ENCODE results near the gene TRPC4AP. TPM values are rescaled to one million over a fixed set of nuclear protein-coding genes. Genes with fewer than 3 reads are reported as not detected.

The TRPC4AP gene
- total and polyA plus RNA-seq, 9 donors, result 30.5 to 51.8 (median 40.7) TPM

DNA sequence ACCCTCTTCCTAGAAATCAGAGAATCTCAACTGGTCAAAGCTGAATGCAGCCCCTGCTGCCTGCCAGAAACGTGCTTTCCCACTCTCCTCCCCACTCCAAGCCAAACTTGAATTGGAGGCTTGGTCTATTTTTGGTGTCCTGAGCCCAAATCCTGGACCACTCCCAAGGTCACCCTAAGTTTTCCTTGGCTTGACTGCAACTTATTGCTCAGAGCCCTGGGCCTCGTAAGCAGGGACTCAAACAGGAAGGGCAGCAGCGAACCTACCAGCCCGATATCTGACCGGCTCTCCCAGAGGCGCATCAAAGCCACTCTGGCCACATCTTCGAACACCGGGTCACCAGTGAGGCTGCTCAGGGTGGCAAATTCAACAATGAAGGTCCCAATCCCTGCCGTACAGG lies 41.9 kb upstream of the TRPC4AP start:
- TF ChIP-seq CTCF (IDR thresholded peaks at IDR 0.05) (no peak), POLR2A (IDR thresholded peaks at IDR 0.05) (no peak), EP300 (IDR thresholded peaks at IDR 0.05) (no peak)
- no peak overlapping the region for H3K4me3 ChIP-seq
- DNase-seq, result peak; percentile 66 to 81 (median 75)
- 11 to 43% (median 12%) methylated on average over 8 to 9 of the region's 9 CpGs for WGBS, 3 donors
- intact Hi-C loops (cut with DNase I), result loop anchor here in 1 of 4 donors (5.0 kb wide), 1 partner anchor 267 kb away; no protein-coding TSS in a partner anchor
- no peaks in the 10 kb centered on the region for H3K36me3 ChIP-seq
- H3K27ac ChIP-seq, result peak overlapping the region in 1 of 2 donors; percentile 76
- H3K9me3 ChIP-seq, result no peaks in the 10 kb centered on the region
- H3K27me3 ChIP-seq, result no peaks in the 10 kb centered on the region
- H3K4me1 ChIP-seq (ENCODE audit: insufficient read depth), result peaks cover 6% of the 10 kb centered on the region

DNA sequence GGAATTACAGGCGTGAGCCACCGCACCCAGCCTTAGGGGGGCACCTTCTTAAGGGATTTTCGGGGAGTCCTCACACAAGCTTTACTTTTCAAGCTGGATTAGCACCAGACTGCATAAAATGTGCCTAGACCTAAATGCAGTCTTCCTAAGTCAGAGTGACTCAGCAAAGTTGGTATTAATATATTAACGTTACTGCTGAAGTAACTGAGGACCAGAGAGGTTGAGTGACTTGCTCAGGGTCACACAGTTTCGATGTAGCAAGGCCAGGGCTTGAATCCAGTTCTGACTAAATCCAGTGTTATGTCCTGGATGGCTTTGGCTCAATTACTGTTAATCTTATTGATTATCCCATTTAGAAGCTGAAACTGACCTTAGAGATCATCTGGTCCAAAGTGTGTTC lies 41.1 kb upstream of the TRPC4AP start:
- Histone ChIP-seq H3K36me3 (no peaks in the 10 kb centered on the region), H3K27ac (no peak overlapping the region), H3K27me3 (no peaks in the 10 kb centered on the region), H3K4me3 (no peak overlapping the region), H3K4me1 (ENCODE audit: insufficient read depth) (peaks cover 6% of the 10 kb centered on the region), H3K9me3 (no peaks in the 10 kb centered on the region)
- TF ChIP-seq POLR2A (IDR thresholded peaks at IDR 0.05) (no peak), EP300 (IDR thresholded peaks at IDR 0.05) (no peak), CTCF (IDR thresholded peaks at IDR 0.05) (no peak)
- 81 to 85% (median 82%) methylated on average over 5 of the region's 5 CpGs for WGBS, 3 donors
- no peak for DNase-seq
- intact Hi-C loops (cut with DNase I), result loop anchor here in 1 of 4 donors (5.0 kb wide), 1 partner anchor 266 kb away; no protein-coding TSS in a partner anchor

- Histone ChIP-seq H3K9me3 (no peaks in the 10 kb centered on the region), H3K36me3 (no peaks in the 10 kb centered on the region), H3K27ac (no peak overlapping the region), H3K4me3 (no peak overlapping the region), H3K4me1 (ENCODE audit: insufficient read depth) (peaks cover 6% of the 10 kb centered on the region), H3K27me3 (no peaks in the 10 kb centered on the region)
- 92 to 93% (median 92%) methylated on average over 5 of the region's 5 CpGs for WGBS, 3 donors
- TF ChIP-seq CTCF (IDR thresholded peaks at IDR 0.05) (no peak), EP300 (IDR thresholded peaks at IDR 0.05) (no peak)
- intact Hi-C loops (cut with DNase I), result loop anchor here in 1 of 4 donors (5.0 kb wide), 1 partner anchor 266 kb away; no protein-coding TSS in a partner anchor
- no peak for DNase-seq
Measured at GRCh38 chr20:35133031-35133430, 40.4 kb upstream of the TRPC4AP start.

DNA sequence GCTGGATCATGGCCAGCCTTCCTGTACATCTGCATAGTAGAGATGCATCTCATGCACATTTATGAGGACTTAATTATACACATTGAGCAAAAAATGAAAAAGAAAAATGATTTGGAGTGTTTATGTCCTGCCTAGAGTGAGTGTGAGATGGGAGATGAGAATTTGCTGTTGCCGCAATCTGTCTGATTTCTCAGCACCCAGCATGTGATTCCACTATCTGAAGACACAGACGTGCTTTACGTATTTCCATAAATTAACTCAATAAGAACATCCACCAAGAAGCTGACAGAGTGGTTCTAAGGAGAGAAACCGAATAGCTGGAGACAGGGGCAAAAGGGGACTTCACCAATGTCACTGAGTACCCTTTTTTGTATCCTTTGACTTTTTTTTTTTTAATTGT lies 39.3 kb upstream of the TRPC4AP start:
- DNase-seq, result no peak
- Histone ChIP-seq H3K4me3 (no peak overlapping the region), H3K27me3 (no peaks in the 10 kb centered on the region), H3K4me1 (ENCODE audit: insufficient read depth) (peaks cover 6% of the 10 kb centered on the region), H3K9me3 (no peaks in the 10 kb centered on the region), H3K27ac (no peak overlapping the region), H3K36me3 (no peaks in the 10 kb centered on the region)
- intact Hi-C loops (cut with DNase I), result loop anchor here in 1 of 4 donors (5.0 kb wide), 1 partner anchor 265 kb away; no protein-coding TSS in a partner anchor
- no peak for TF ChIP-seq CTCF (IDR thresholded peaks at IDR 0.05)
- no peak for TF ChIP-seq EP300 (IDR thresholded peaks at IDR 0.05)
- no peak for TF ChIP-seq POLR2A (IDR thresholded peaks at IDR 0.05)
- WGBS, 3 donors, result 89 to 92% (median 91%) methylated on average over 4 of the region's 4 CpGs
